Prostate gland (tissue), 2 donors: ENCODE results near the gene MOBP. TPM values are rescaled to one million over a fixed set of nuclear protein-coding genes. Genes with fewer than 3 reads are reported as not detected.

Source experiments
- DNase-seq: peaks from one replicate; pipeline ENCODE4 v3.0.0-alpha.2; 2019; ENCODE audit warnings: low spot score
- H3K27ac ChIP-seq, 2 donors: fragments of 200-600 bp; sonication (generic); 2 replicates each; pipeline ENCODE4 v1.5.1; 2017 to 2019
- H3K27me3 ChIP-seq: fragments of 200-600 bp; sonication (generic); replicated peaks from 2 replicates; pipeline ENCODE4 v1.5.1; 2019; ENCODE audit not compliant: insufficient read depth
- H3K36me3 ChIP-seq, 2 donors: fragments of 200-600 bp; sonication (generic); 1 replicate in 1 of 2; 2 replicates in 1 of 2; pipeline versions ENCODE4 v1.5.1 to v1.8.1; 2017 to 2019
- H3K4me1 ChIP-seq: fragments of 200-600 bp; sonication (generic); replicated peaks from 2 replicates; pipeline ENCODE4 v1.5.1; 2019
- H3K4me3 ChIP-seq, 2 donors: fragments of 200-600 bp; sonication (generic); 2 replicates each; pipeline ENCODE4 v1.5.1; 2017 to 2019
- H3K9me3 ChIP-seq: fragments of 200-600 bp; sonication (generic); 2 replicates; pipeline ENCODE4 v1.5.1; 2017
- CTCF ChIP-seq, 4 experiments: fragments of 200-600 bp in 2 of 4; fragments of 450-650 bp in 2 of 4; sonication (generic) in 2 of 4; IDR thresholded peaks; 1 replicate in 3 of 4; 2 replicates in 1 of 4; pipeline ENCODE4 v1.5.1; 2016 to 2019; ENCODE audit warnings: antibody characterized with exemption in 4 of 4, mild to moderate bottlenecking in 2 of 4, moderate library complexity in 2 of 4
- POLR2A ChIP-seq: fragments of 450-650 bp; IDR thresholded peaks from one replicate; pipeline ENCODE4 v1.6.1; 2016; ENCODE audit warnings: antibody characterized with exemption, mild to moderate bottlenecking
- POLR2AphosphoS5 ChIP-seq: sonication (generic); formaldehyde crosslinking; IDR thresholded peaks from one replicate; pipeline ENCODE4 v1.6.1; 2017; ENCODE audit warnings: antibody characterized with exemption
- WGBS: methylation state at CpG from one replicate; pipeline ENCODE4 v1.1.5; 2018; 5-methylcytosine and 5-hydroxymethylcytosine counted together
- intact Hi-C: fragments of 100-400 bp; cut with DNase I; formaldehyde crosslinking; loops from one replicate; pipeline ENCODE4 v1.14.2; 2022
- total RNA-seq, 2 donors: library from RNA; depleted of rRNA; stranded (reverse); fragments of >200 nt; gene quantifications; one replicate each; pipeline ENCODE4 v1.1.0, GENCODE V29; 2016

MOBP gene
- total RNA-seq, 2 donors from 2014 or later: 2.4 TPM; not detected in 1

- Histone ChIP-seq H3K4me3 (no peak overlapping the region), H3K36me3 (no peaks in the 10 kb centered on the region), H3K4me1 (no peaks in the 10 kb centered on the region), H3K27ac (no peak overlapping the region), H3K27me3 (no peaks in the 10 kb centered on the region), H3K9me3 (no peaks in the 10 kb centered on the region)
- intact Hi-C loops: loop anchor here (10.0 kb wide), 1 partner anchor 734 kb away; no protein-coding TSS in a partner anchor
- no peak for TF ChIP-seq POLR2A
- no peak for TF ChIP-seq POLR2AphosphoS5
- no peak for TF ChIP-seq CTCF (IDR thresholded peaks at IDR 0.05)
- WGBS: 87% methylated on average over 8 of the region's 8 CpGs
- no peak for DNase-seq
These were observed 27.2 kb upstream of the MOBP start for GRCh38 chr3:39440316-39440715.

GRCh38 chr3:39443530-39443929, 23.9 kb upstream of the MOBP start:
- no peak for TF ChIP-seq POLR2AphosphoS5
- TF ChIP-seq CTCF (IDR thresholded peaks at IDR 0.05): no peak
- TF ChIP-seq POLR2A: no peak
- WGBS: 91% methylated on average over 4 of the region's 4 CpGs
- no peak for DNase-seq
- Histone ChIP-seq H3K27me3 (no peaks in the 10 kb centered on the region), H3K4me1 (no peaks in the 10 kb centered on the region), H3K27ac (no peak overlapping the region), H3K36me3 (no peaks in the 10 kb centered on the region), H3K4me3 (no peak overlapping the region), H3K9me3 (no peaks in the 10 kb centered on the region)
- intact Hi-C loops: loop anchor here (10.0 kb wide), 1 partner anchor 731 kb away; no protein-coding TSS in a partner anchor

- Histone ChIP-seq H3K4me3 (no peak overlapping the region), H3K27ac (no peak overlapping the region), H3K9me3 (no peaks in the 10 kb centered on the region), H3K4me1 (no peaks in the 10 kb centered on the region), H3K27me3 (no peaks in the 10 kb centered on the region), H3K36me3 (no peaks in the 10 kb centered on the region)
- DNase-seq: no peak
- TF ChIP-seq POLR2AphosphoS5: no peak
- TF ChIP-seq POLR2A: no peak
- TF ChIP-seq CTCF (IDR thresholded peaks at IDR 0.05): no peak
- intact Hi-C loops: loop anchor here (5.0 to 10.0 kb wide), 2 partner anchors 51 to 729 kb away; no protein-coding TSS in a partner anchor
- 80% methylated on average over 2 of the region's 2 CpGs for WGBS
These were observed 21.6 kb upstream of the MOBP start for GRCh38 chr3:39445927-39446326.

- H3K4me3 ChIP-seq: no peak overlapping the region
- H3K27ac ChIP-seq: no peak overlapping the region
- no peaks in the 10 kb centered on the region for H3K4me1 ChIP-seq
- intact Hi-C loops: loop anchor here (5.0 to 10.0 kb wide), 2 partner anchors 51 to 728 kb away; no protein-coding TSS in a partner anchor
- H3K36me3 ChIP-seq: no peaks in the 10 kb centered on the region
- 72% methylated on average over 2 of the region's 2 CpGs for WGBS
- TF ChIP-seq POLR2AphosphoS5: no peak
- TF ChIP-seq POLR2A: no peak
- no peak for TF ChIP-seq CTCF (IDR thresholded peaks at IDR 0.05)
- no peak for DNase-seq
- no peaks in the 10 kb centered on the region for H3K27me3 ChIP-seq
- H3K9me3 ChIP-seq: no peaks in the 10 kb centered on the region
These were observed 21.0 kb upstream of the MOBP start for GRCh38 chr3:39446444-39446843.
